Trophoblast cell (in vitro differentiated cells and primary cell): ENCODE results near the gene CORO2B.

Experiments used
- DNase-seq, 2 donors: peaks; one replicate each; pipeline ENCODE4 v3.0.0-alpha.2; 2016
- H2AFZ ChIP-seq: 2 replicates; pipeline ENCODE4 v1.6.1; 2013; ENCODE audit warnings: low read length, moderate library complexity, mild to moderate bottlenecking; ENCODE audit not compliant: insufficient read depth, poor library complexity
- H2AK5ac ChIP-seq: 2 replicates; pipeline ENCODE4 v1.6.1; 2013; ENCODE audit warnings: mild to moderate bottlenecking, low read length
- H2BK120ac ChIP-seq: 2 replicates; pipeline ENCODE4 v1.6.1; 2013; ENCODE audit warnings: low read length, mild to moderate bottlenecking, moderate library complexity; ENCODE audit not compliant: insufficient read depth, poor library complexity
- H2BK12ac ChIP-seq: 2 replicates; pipeline ENCODE4 v1.6.1; 2013; ENCODE audit warnings: mild to moderate bottlenecking, low read length, moderate library complexity
- H2BK5ac ChIP-seq: 2 replicates; pipeline ENCODE4 v1.6.1; 2013; ENCODE audit warnings: low read length, low read depth, moderate library complexity, mild to moderate bottlenecking; ENCODE audit not compliant: poor library complexity
- H3K14ac ChIP-seq: 2 replicates; pipeline ENCODE4 v1.6.1; 2013; ENCODE audit warnings: mild to moderate bottlenecking, low read length
- H3K18ac ChIP-seq: 2 replicates; pipeline ENCODE4 v1.6.1; 2013; ENCODE audit warnings: mild to moderate bottlenecking, low read length
- H3K23ac ChIP-seq: 2 replicates; pipeline ENCODE4 v1.6.1; 2013; ENCODE audit warnings: low read length
- H3K27ac ChIP-seq: 2 replicates; pipeline ENCODE4 v1.5.1; 2013; ENCODE audit warnings: low read depth, mild to moderate bottlenecking, inconsistent platforms, low read length, moderate library complexity
- H3K27me3 ChIP-seq: 2 replicates; pipeline ENCODE4 v1.6.1; 2013; ENCODE audit warnings: inconsistent platforms, mild to moderate bottlenecking, low read length, moderate library complexity; ENCODE audit not compliant: insufficient read depth
- H3K36me3 ChIP-seq, 2 experiments: 1 replicate in 1 of 2; 2 replicates in 1 of 2; pipeline ENCODE4 v1.6.1; 2013; ENCODE audit warnings: low read length in 2 of 2, mild to moderate bottlenecking in 2 of 2, moderate library complexity in 1 of 2; ENCODE audit not compliant: insufficient read depth in 2 of 2, control insufficient read depth in 1 of 2
- H3K4ac ChIP-seq: 2 replicates; pipeline ENCODE4 v1.6.1; 2013; ENCODE audit warnings: low read depth, mild to moderate bottlenecking, low read length, moderate library complexity
- H3K4me1 ChIP-seq, 2 experiments: 1 replicate in 1 of 2; 2 replicates in 1 of 2; pipeline ENCODE4 v1.6.1; 2013; ENCODE audit warnings: low read length in 2 of 2, mild to moderate bottlenecking in 2 of 2, moderate library complexity in 1 of 2; ENCODE audit not compliant: insufficient read depth in 2 of 2, control insufficient read depth in 1 of 2
- H3K4me2 ChIP-seq: 2 replicates; pipeline ENCODE4 v1.6.1; 2013; ENCODE audit warnings: inconsistent platforms, mild to moderate bottlenecking, low read length, moderate library complexity
- H3K4me3 ChIP-seq: 2 replicates; pipeline ENCODE4 v1.5.1; 2013; ENCODE audit warnings: mild to moderate bottlenecking, low read depth, low read length, inconsistent platforms
- H3K79me1 ChIP-seq: one replicate; pipeline ENCODE4 v1.6.1; 2013; ENCODE audit warnings: low read length
- H3K79me2 ChIP-seq: 2 replicates; pipeline ENCODE4 v1.6.1; 2013; ENCODE audit warnings: low read length, mild to moderate bottlenecking; ENCODE audit not compliant: control insufficient read depth, insufficient read depth, poor library complexity
- H3K9ac ChIP-seq: 2 replicates; pipeline ENCODE4 v1.6.1; 2013; ENCODE audit warnings: mild to moderate bottlenecking, low read length
- H3K9me3 ChIP-seq: 2 replicates; pipeline ENCODE4 v1.6.1; 2013; ENCODE audit warnings: low read depth, mild to moderate bottlenecking, control low read depth, inconsistent platforms, low read length; ENCODE audit not compliant: insufficient read depth
- H4K12ac ChIP-seq: 2 replicates; pipeline ENCODE4 v1.6.1; 2013; ENCODE audit warnings: low read depth, mild to moderate bottlenecking, low read length, moderate library complexity
- H4K8ac ChIP-seq: 2 replicates; pipeline ENCODE4 v1.6.1; 2013; ENCODE audit warnings: low read depth, mild to moderate bottlenecking, low read length, moderate library complexity
- H4K91ac ChIP-seq: one replicate; pipeline ENCODE4 v1.6.1; 2013; ENCODE audit warnings: low read depth, mild to moderate bottlenecking, low read length, moderate library complexity
- WGBS: extraction: QIAGEN DNeasy Blood & Tissue Kit; methylation state at CpG from one replicate; pipeline ENCODE4 v1.1.7; 2013; ENCODE audit warnings: missing lambda C conversion rate; ENCODE audit not compliant: insufficient read length, insufficient coverage; ENCODE audit errors: extremely low coverage; 5-methylcytosine and 5-hydroxymethylcytosine counted together

The CORO2B gene

DNA sequence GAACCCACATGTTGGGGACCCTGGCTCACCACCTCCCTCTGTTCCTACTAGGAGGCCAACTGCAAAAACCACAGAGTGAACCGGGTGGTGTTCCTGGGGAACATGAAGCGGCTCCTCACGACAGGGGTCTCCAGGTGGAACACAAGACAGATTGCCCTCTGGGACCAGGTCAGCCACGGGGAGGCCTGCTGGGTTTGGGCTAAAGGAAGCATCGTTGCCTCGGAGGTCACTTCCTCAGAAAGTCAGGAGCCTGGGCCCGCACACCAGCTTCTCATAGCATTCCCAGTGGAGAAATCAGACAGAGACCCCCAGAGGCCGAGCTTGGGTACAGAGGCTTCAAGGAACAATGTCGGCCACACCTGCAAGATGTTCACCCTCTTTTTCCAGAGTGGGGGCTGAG is 135.1 kb downstream of the CORO2B start:
- Histone ChIP-seq H4K8ac (no peak overlapping the region), H2AK5ac (no peak overlapping the region), H2BK12ac (no peak overlapping the region), H3K14ac (no peak overlapping the region), H4K91ac (no peak overlapping the region), H3K4me2 (no peak overlapping the region), H3K18ac (no peak overlapping the region), H2BK120ac (no peak overlapping the region), H3K23ac (no peak overlapping the region), H3K27me3 (no peaks in the 10 kb centered on the region), H3K9ac (no peak overlapping the region), H3K27ac (no peak overlapping the region), H3K9me3 (no peaks in the 10 kb centered on the region), H2AFZ (no peak overlapping the region), H3K79me1 (no peaks in the 10 kb centered on the region), H3K4me1 (no peaks in the 10 kb centered on the region), H4K12ac (no peak overlapping the region), H3K4ac (no peak overlapping the region), H2BK5ac (no peak overlapping the region), H3K79me2 (no peaks in the 10 kb centered on the region), H3K36me3 (no peaks in the 10 kb centered on the region), H3K4me3 (no peak overlapping the region)
- no CpG with 5 or more reads among the region's 9 CpGs for WGBS
- no peak for DNase-seq

DNA sequence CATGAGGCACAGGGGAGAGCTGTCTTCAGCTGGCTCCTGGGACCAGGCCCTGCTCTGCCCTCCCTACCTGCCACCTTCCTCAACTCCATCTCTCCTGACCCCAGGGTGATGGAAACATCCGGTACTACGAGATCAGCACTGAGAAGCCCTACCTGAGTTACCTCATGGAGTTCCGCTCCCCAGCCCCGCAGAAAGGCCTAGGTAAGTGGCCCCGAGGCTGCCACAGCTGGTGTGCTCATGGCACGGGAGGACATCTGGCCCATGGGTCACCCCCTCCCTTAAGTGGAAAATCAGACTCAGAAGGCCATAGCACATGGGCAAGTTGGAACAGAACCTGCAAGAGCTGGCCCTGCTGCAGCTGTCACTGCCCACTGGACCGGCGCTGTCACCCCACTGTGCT is 136.3 kb downstream of the CORO2B start:
- Histone ChIP-seq H3K36me3 (no peaks in the 10 kb centered on the region), H4K12ac (no peak overlapping the region), H3K4me3 (no peak overlapping the region), H4K91ac (no peak overlapping the region), H3K9ac (no peak overlapping the region), H3K9me3 (no peaks in the 10 kb centered on the region), H2BK120ac (no peak overlapping the region), H3K4me1 (no peaks in the 10 kb centered on the region), H3K27ac (no peak overlapping the region), H3K79me2 (no peaks in the 10 kb centered on the region), H3K4ac (no peak overlapping the region), H4K8ac (no peak overlapping the region), H2AK5ac (no peak overlapping the region), H3K79me1 (no peaks in the 10 kb centered on the region), H3K18ac (no peak overlapping the region), H3K14ac (no peak overlapping the region), H2BK5ac (no peak overlapping the region), H2AFZ (no peak overlapping the region), H3K27me3 (no peaks in the 10 kb centered on the region), H3K23ac (no peak overlapping the region), H2BK12ac (no peak overlapping the region), H3K4me2 (no peak overlapping the region)
- DNase-seq, result no peak
- WGBS, result no CpG with 5 or more reads among the region's 8 CpGs

DNA sequence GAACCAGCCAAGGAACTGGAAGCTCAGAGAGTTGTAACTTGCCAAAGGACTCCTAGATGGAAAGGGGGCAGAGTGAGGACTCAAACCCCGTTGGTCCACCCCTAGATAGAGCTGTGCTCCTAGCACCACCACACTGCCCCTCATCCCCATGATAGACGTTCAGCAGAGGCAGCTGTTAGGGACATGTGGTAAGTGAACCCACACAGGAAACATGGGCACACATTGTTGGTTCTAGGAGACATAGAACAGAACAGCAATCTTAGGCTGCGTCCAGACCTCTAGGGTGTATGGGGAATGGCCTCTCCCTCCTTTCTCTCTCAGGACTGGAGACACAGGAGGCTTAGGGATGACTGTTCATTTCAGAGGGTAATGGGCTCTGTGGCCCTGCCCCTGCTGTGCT is 139.2 kb downstream of the CORO2B start:
- Histone ChIP-seq H3K4me1 (no peaks in the 10 kb centered on the region), H3K79me2 (no peaks in the 10 kb centered on the region), H3K27ac (no peak overlapping the region), H3K18ac (no peak overlapping the region), H3K9me3 (no peaks in the 10 kb centered on the region), H2BK5ac (no peak overlapping the region), H4K91ac (no peak overlapping the region), H3K4ac (no peak overlapping the region), H3K79me1 (no peaks in the 10 kb centered on the region), H4K8ac (no peak overlapping the region), H3K36me3 (no peaks in the 10 kb centered on the region), H2AK5ac (no peak overlapping the region), H4K12ac (no peak overlapping the region), H3K4me2 (no peak overlapping the region), H3K4me3 (no peak overlapping the region), H3K23ac (no peak overlapping the region), H2BK12ac (no peak overlapping the region), H2BK120ac (no peak overlapping the region), H2AFZ (no peak overlapping the region), H3K9ac (no peak overlapping the region), H3K14ac (no peak overlapping the region), H3K27me3 (no peaks in the 10 kb centered on the region)
- DNase-seq, result no peak
- WGBS, result no CpG with 5 or more reads among the region's 3 CpGs

DNA sequence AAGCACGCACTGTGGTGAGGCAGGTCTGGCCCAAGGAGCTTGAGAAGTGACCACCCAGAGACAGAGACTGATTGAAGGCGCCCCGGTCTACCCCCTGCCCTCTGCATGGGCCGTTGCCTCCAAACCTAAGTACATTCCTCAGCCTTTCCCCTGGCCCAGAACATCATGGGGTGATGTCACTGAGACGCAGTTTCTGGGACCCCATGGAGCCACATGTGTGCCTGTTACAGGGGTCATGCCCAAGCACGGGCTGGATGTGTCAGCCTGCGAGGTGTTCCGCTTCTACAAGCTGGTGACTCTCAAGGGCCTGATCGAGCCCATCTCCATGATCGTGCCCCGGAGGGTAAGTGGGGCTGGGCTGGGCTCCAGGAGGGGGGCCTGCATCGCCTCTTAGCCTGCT is 139.7 kb downstream of the CORO2B start:
- Histone ChIP-seq H3K4me2 (no peak overlapping the region), H3K27ac (no peak overlapping the region), H3K9ac (no peak overlapping the region), H3K4ac (no peak overlapping the region), H2BK12ac (no peak overlapping the region), H3K4me1 (no peaks in the 10 kb centered on the region), H3K23ac (no peak overlapping the region), H2AK5ac (no peak overlapping the region), H2BK120ac (no peak overlapping the region), H3K18ac (no peak overlapping the region), H2BK5ac (no peak overlapping the region), H3K4me3 (no peak overlapping the region), H3K27me3 (no peaks in the 10 kb centered on the region), H3K79me1 (no peaks in the 10 kb centered on the region), H2AFZ (no peak overlapping the region), H3K9me3 (no peaks in the 10 kb centered on the region), H4K12ac (no peak overlapping the region), H3K14ac (no peak overlapping the region), H3K36me3 (no peaks in the 10 kb centered on the region), H4K91ac (no peak overlapping the region), H3K79me2 (no peaks in the 10 kb centered on the region), H4K8ac (no peak overlapping the region)
- no peak for DNase-seq
- WGBS, result no CpG with 5 or more reads among the region's 12 CpGs
